ENCODE results near the gene RGL4. TPM values are rescaled to one million over a fixed set of nuclear protein-coding genes. Genes with fewer than 3 reads are reported as not detected.

RGL4 gene
- total and polyA plus RNA-seq, 9 donors = 0.13 to 2.4 (median 1.4) TPM

GRCh38 chr22:23697031-23697970 is 6.5 kb downstream of the RGL4 start:
- no peak overlapping the region for H3K4me3 ChIP-seq (ENCODE audit: low read length)
- H3K27ac ChIP-seq (ENCODE audit: low read length) = no peak overlapping the region
- H3K9me3 ChIP-seq (replicated peaks; ENCODE audit: control insufficient read depth, low read depth, low read length) = no peaks in the 10 kb centered on the region
- H3K4me1 ChIP-seq (ENCODE audit: control insufficient read depth, insufficient read depth, low read length) = peaks cover 16% of the 10 kb centered on the region
- no peak for DNase-seq
- 100% methylated on average over 1 of the region's 11 CpGs for WGBS (ENCODE audit: insufficient coverage)
- H3K36me3 ChIP-seq (ENCODE audit: control insufficient read depth, insufficient read depth, low read length) = peaks cover 39% of the 10 kb centered on the region
- no peaks in the 10 kb centered on the region for H3K27me3 ChIP-seq (ENCODE audit: control insufficient read depth, insufficient read depth, low read length)

DNA sequence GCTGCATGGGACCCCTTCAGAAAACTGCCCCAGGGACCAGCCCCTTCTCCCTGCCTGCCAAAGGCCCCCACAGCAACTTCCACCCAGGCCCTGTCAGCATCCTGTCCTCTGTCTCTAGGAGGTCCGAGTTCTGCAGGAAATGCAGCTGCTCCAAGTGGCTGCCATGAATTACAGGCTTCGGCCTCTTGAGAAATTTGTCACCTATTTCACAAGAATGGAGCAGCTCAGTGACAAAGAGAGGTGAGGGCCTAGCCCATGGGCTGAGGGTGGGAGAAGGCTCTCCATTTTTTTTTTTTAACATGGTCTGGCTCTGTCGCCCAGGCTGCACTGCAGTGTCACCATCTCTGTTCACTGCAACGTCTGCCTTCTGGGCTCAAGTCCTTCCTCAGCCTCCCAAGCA is 7.3 kb downstream of the RGL4 start:
- H3K4me1 ChIP-seq (ENCODE audit: control insufficient read depth, insufficient read depth, low read length) = peaks cover 10% of the 10 kb centered on the region
- 52% methylated on average over 4 of the region's 4 CpGs for WGBS (ENCODE audit: insufficient coverage)
- H3K4me3 ChIP-seq (ENCODE audit: low read length) = no peak overlapping the region
- H3K36me3 ChIP-seq (ENCODE audit: control insufficient read depth, insufficient read depth, low read length) = peaks cover 40% of the 10 kb centered on the region
- H3K27ac ChIP-seq (ENCODE audit: low read length) = no peak overlapping the region
- H3K27me3 ChIP-seq (ENCODE audit: control insufficient read depth, insufficient read depth, low read length) = no peaks in the 10 kb centered on the region
- no peaks in the 10 kb centered on the region for H3K9me3 ChIP-seq (replicated peaks; ENCODE audit: control insufficient read depth, low read depth, low read length)
- no peak for DNase-seq

DNA sequence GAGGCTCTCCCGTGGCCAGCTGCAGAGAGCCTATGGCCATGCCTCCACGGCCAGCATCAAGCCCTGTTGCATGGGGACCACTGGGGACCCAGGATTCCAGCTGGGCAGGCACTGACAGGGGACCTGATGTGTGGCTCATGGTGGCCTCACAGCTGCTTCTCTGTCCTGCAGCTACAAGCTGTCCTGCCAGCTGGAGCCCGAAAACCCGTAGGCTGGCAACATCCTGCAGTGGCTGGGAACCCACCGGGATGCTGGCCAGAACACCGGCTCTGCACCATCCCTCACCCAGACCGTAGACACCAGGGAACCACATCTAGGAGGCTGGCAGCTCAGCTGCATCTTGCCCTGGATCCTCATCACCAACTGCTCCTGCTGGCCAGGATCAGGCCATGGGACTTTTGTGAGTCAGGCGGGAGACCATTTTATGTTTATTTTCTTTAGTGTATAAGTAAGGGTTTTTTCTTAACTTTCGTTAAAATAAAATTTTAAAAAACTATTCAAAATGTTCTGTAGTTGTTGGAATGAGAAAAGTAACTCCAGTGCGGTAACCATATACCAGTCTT is 7.9 kb downstream of the RGL4 start:
- peaks cover 39% of the 10 kb centered on the region for H3K36me3 ChIP-seq (ENCODE audit: control insufficient read depth, insufficient read depth, low read length)
- WGBS (ENCODE audit: insufficient coverage) = 85% methylated on average over 2 of the region's 10 CpGs
- peaks cover 4% of the 10 kb centered on the region for H3K4me1 ChIP-seq (ENCODE audit: control insufficient read depth, insufficient read depth, low read length)
- DNase-seq = no peak
- H3K4me3 ChIP-seq (ENCODE audit: low read length) = no peak overlapping the region
- H3K27me3 ChIP-seq (ENCODE audit: control insufficient read depth, insufficient read depth, low read length) = no peaks in the 10 kb centered on the region
- H3K27ac ChIP-seq (ENCODE audit: low read length) = no peak overlapping the region
- H3K9me3 ChIP-seq (replicated peaks; ENCODE audit: control insufficient read depth, low read depth, low read length) = no peaks in the 10 kb centered on the region

GRCh38 chr22:23700706-23701105 is 9.9 kb downstream of the RGL4 start:
- no peak overlapping the region for H3K4me3 ChIP-seq (ENCODE audit: low read length)
- no peaks in the 10 kb centered on the region for H3K9me3 ChIP-seq (replicated peaks; ENCODE audit: control insufficient read depth, low read depth, low read length)
- no peak for DNase-seq
- WGBS (ENCODE audit: insufficient coverage) = 100% methylated on average over 1 of the region's 7 CpGs
- peaks cover 33% of the 10 kb centered on the region for H3K36me3 ChIP-seq (ENCODE audit: control insufficient read depth, insufficient read depth, low read length)
- peaks cover 2% of the 10 kb centered on the region for H3K4me1 ChIP-seq (ENCODE audit: control insufficient read depth, insufficient read depth, low read length)
- no peak overlapping the region for H3K27ac ChIP-seq (ENCODE audit: low read length)
- H3K27me3 ChIP-seq (ENCODE audit: control insufficient read depth, insufficient read depth, low read length) = no peaks in the 10 kb centered on the region

GRCh38 chr22:23704062-23704461 is 13.2 kb downstream of the RGL4 start:
- peaks cover 54% of the 10 kb centered on the region for H3K36me3 ChIP-seq (ENCODE audit: control insufficient read depth, insufficient read depth, low read length)
- WGBS (ENCODE audit: insufficient coverage) = no CpG with 5 or more reads among the region's 5 CpGs

DNA sequence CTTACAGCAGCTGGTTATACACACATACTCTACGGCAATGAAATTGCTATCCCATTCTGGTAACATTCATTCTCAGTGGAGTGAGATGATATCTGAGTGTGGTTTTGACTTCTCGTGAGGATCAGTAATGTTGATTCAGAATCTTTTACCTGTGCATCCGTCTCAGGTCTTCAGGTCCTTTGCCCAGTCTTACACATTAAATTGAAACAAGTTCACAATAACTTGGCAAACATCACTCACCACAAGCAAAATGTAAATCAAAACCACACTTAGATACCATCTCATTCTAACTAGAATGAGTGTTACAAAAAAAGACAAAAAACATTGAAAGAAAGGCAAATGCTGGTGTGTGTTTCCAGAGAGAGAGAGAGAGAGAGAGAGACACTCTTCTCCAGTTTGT is 14.0 kb downstream of the RGL4 start:
- Histone ChIP-seq H3K27ac (ENCODE audit: low read length) (no peak overlapping the region), H3K27me3 (ENCODE audit: control insufficient read depth, insufficient read depth, low read length) (no peaks in the 10 kb centered on the region), H3K36me3 (ENCODE audit: control insufficient read depth, insufficient read depth, low read length) (peaks cover 56% of the 10 kb centered on the region), H3K4me1 (ENCODE audit: control insufficient read depth, insufficient read depth, low read length) (no peaks in the 10 kb centered on the region), H3K9me3 (replicated peaks; ENCODE audit: control insufficient read depth, low read depth, low read length) (no peaks in the 10 kb centered on the region), H3K4me3 (ENCODE audit: low read length) (no peak overlapping the region)
- 83% methylated on average over 1 of the region's 3 CpGs for WGBS (ENCODE audit: insufficient coverage)
- no peak for DNase-seq

More at GRCh38 chr22:23704062-23704461, 13.2 kb downstream of the RGL4 start:
- Histone ChIP-seq H3K27me3 (ENCODE audit: control insufficient read depth, insufficient read depth, low read length) (no peaks in the 10 kb centered on the region), H3K9me3 (replicated peaks; ENCODE audit: control insufficient read depth, low read depth, low read length) (no peaks in the 10 kb centered on the region), H3K4me3 (ENCODE audit: low read length) (no peak overlapping the region), H3K4me1 (ENCODE audit: control insufficient read depth, insufficient read depth, low read length) (no peaks in the 10 kb centered on the region), H3K27ac (ENCODE audit: low read length) (no peak overlapping the region)
- no peak for DNase-seq

- no peaks in the 10 kb centered on the region for H3K9me3 ChIP-seq (replicated peaks; ENCODE audit: control insufficient read depth, low read depth, low read length)
Measured at GRCh38 chr22:23705358-23705757, 14.5 kb downstream of the RGL4 start.

DNA sequence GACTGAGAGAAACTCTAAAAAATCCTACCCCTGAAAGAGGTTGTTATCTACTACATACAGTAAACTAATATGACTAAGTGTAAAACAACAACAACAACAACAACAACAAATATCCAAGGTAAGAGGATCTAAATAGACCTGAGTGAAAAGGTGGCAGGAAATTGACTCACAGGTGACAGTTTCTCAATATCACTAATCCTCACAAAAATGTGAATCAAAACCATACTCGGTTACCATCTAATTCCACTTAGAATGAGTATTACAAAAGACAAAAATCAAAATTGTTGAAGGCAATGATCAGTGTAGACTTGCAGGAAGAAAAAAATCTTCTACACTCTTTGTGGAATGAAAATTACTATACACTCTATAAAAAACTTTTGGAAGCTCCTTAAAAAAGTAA is 17.5 kb downstream of the RGL4 start:
- no CpG with 5 or more reads among the region's 1 CpG for WGBS (ENCODE audit: insufficient coverage)
- peaks cover 62% of the 10 kb centered on the region for H3K36me3 ChIP-seq (ENCODE audit: control insufficient read depth, insufficient read depth, low read length)
- no peaks in the 10 kb centered on the region for H3K9me3 ChIP-seq (replicated peaks; ENCODE audit: control insufficient read depth, low read depth, low read length)
- H3K4me1 ChIP-seq (ENCODE audit: control insufficient read depth, insufficient read depth, low read length) = no peaks in the 10 kb centered on the region
- no peak overlapping the region for H3K4me3 ChIP-seq (ENCODE audit: low read length)
- no peak overlapping the region for H3K27ac ChIP-seq (ENCODE audit: low read length)
- H3K27me3 ChIP-seq (ENCODE audit: control insufficient read depth, insufficient read depth, low read length) = no peaks in the 10 kb centered on the region
- no peak for DNase-seq

More at GRCh38 chr22:23705358-23705757, 14.5 kb downstream of the RGL4 start:
- peaks cover 59% of the 10 kb centered on the region for H3K36me3 ChIP-seq (ENCODE audit: control insufficient read depth, insufficient read depth, low read length)
- no peaks in the 10 kb centered on the region for H3K4me1 ChIP-seq (ENCODE audit: control insufficient read depth, insufficient read depth, low read length)
- H3K27ac ChIP-seq (ENCODE audit: low read length) = no peak overlapping the region
- no peaks in the 10 kb centered on the region for H3K27me3 ChIP-seq (ENCODE audit: control insufficient read depth, insufficient read depth, low read length)
- DNase-seq = no peak
- no CpG with 5 or more reads among the region's 3 CpGs for WGBS (ENCODE audit: insufficient coverage)
- no peak overlapping the region for H3K4me3 ChIP-seq (ENCODE audit: low read length)

DNA sequence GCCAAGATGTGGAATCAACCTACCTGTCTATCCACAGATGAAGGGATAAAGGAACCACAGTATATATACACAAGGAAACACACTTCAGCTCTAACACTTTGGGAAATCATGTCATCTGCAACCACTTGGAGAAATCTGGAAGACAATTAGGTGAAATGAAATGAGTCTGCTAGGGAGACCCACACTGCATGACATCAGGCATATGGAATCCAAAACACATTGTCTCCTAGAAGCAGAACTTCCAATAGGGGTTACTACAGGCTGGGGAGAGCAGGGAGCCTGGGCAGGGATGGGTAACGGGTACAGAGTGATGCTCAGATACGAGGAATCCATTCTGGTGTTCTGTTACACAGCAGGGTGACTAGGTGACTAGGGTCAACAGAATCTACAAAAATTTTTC is 18.3 kb downstream of the RGL4 start:
- Histone ChIP-seq H3K27me3 (ENCODE audit: control insufficient read depth, insufficient read depth, low read length) (no peaks in the 10 kb centered on the region), H3K27ac (ENCODE audit: low read length) (no peak overlapping the region), H3K4me3 (ENCODE audit: low read length) (no peak overlapping the region), H3K36me3 (ENCODE audit: control insufficient read depth, insufficient read depth, low read length) (peaks cover 67% of the 10 kb centered on the region), H3K9me3 (replicated peaks; ENCODE audit: control insufficient read depth, low read depth, low read length) (no peaks in the 10 kb centered on the region), H3K4me1 (ENCODE audit: control insufficient read depth, insufficient read depth, low read length) (no peaks in the 10 kb centered on the region)
- no peak for DNase-seq
- no CpG with 5 or more reads among the region's 2 CpGs for WGBS (ENCODE audit: insufficient coverage)

DNA sequence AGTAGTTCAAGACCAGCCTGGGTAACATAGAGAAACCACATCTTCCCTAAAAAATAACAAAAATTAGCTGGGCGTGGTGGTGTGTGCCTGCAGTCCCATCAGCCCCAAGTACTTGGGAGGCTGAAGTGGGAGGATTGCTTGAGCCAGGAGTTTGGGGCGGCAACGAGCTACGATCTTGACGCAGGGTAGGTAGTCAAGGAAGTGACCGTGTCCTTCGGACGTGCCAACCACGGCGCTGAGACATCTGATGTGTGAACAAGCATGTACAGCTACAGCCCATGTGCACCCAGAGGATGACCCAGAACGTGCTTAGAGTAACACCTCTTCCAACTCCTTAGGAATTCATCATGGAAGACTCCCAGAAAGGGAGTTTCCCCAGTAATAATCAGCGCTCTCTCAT is 21.4 kb downstream of the RGL4 start:
- H3K36me3 ChIP-seq (ENCODE audit: control insufficient read depth, insufficient read depth, low read length) = peaks cover 50% of the 10 kb centered on the region
- no peak overlapping the region for H3K4me3 ChIP-seq (ENCODE audit: low read length)
- DNase-seq = no peak
- no peak overlapping the region for H3K27ac ChIP-seq (ENCODE audit: low read length)
- H3K4me1 ChIP-seq (ENCODE audit: control insufficient read depth, insufficient read depth, low read length) = peaks cover 6% of the 10 kb centered on the region
- WGBS (ENCODE audit: insufficient coverage) = 96% methylated on average over 8 of the region's 12 CpGs
- H3K9me3 ChIP-seq (replicated peaks; ENCODE audit: control insufficient read depth, low read depth, low read length) = no peaks in the 10 kb centered on the region
- H3K27me3 ChIP-seq (ENCODE audit: control insufficient read depth, insufficient read depth, low read length) = no peaks in the 10 kb centered on the region
